AG04449 (cell line): ENCODE data around the gene ALDH1A2.

Source experiments
- CTCF ChIA-PET: fragments of 350-600 bp; formaldehyde crosslinking; extraction: SDS; loops from one replicate; lab custom pipeline; 2021; ENCODE audit warnings: antibody characterized with exemption; lab: Yijun Ruan, JAX
- POLR2A ChIA-PET: fragments of 400-600, 350-600 bp; formaldehyde crosslinking; extraction: SDS; loops from one replicate; lab custom pipeline; 2020; ENCODE audit warnings: antibody characterized with exemption, inconsistent platforms; lab: Yijun Ruan, JAX
- DNase-seq: peaks from one replicate; pipeline ENCODE4 v3.0.0-alpha.2; 2010; ENCODE audit warnings: low read depth, low spot score
- H3K4me3 ChIP-seq: 2 replicates; pipeline ENCODE4 v1.5.1; 2011; ENCODE audit warnings: low read depth, mild to moderate bottlenecking, control low read depth, low read length
- TF ChIP-seq, protein P1 (sequence below): IDR thresholded peaks from one replicate; pipeline ENCODE4 v1.5.1; 2011; ENCODE audit warnings: mild to moderate bottlenecking, moderate library complexity, low read length, control low read depth, inconsistent platforms; ENCODE audit not compliant: insufficient read depth; ENCODE audit errors: missing control alignments

ALDH1A2 gene

DNA sequence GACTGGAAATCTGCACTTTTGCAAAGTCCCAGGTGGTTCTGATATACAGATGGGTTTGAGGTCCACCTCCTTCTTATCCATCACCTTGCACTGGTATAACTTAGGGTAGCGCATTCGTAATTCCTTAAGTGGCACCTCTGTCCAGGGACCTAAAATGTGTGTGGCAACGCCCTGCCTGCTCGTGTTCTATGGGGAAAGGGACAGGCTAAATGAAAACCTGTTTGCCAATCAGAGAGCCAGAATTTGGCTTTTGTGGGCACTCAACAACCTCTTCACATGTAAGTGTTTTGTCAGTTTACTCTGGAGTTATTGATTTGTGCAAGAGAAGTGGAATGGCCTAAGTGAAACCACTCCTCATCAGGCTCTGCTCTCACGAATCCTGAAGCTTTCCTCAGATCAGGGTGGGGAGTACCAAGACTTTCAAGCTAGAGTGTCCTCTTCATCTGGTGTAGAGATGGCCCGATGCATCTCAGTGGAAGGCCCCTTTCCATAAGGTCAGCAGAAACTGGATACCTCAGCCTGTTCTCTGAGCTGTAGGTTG, 138.3 kb downstream of the ALDH1A2 start:
- CTCF ChIA-PET: no interaction called here
- TF ChIP-seq, protein P1, sequence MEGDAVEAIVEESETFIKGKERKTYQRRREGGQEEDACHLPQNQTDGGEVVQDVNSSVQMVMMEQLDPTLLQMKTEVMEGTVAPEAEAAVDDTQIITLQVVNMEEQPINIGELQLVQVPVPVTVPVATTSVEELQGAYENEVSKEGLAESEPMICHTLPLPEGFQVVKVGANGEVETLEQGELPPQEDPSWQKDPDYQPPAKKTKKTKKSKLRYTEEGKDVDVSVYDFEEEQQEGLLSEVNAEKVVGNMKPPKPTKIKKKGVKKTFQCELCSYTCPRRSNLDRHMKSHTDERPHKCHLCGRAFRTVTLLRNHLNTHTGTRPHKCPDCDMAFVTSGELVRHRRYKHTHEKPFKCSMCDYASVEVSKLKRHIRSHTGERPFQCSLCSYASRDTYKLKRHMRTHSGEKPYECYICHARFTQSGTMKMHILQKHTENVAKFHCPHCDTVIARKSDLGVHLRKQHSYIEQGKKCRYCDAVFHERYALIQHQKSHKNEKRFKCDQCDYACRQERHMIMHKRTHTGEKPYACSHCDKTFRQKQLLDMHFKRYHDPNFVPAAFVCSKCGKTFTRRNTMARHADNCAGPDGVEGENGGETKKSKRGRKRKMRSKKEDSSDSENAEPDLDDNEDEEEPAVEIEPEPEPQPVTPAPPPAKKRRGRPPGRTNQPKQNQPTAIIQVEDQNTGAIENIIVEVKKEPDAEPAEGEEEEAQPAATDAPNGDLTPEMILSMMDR: no peak
- DNase-seq: no peak
- H3K4me3 ChIP-seq: no peak overlapping the region
- POLR2A ChIA-PET: no interaction called here

DNA sequence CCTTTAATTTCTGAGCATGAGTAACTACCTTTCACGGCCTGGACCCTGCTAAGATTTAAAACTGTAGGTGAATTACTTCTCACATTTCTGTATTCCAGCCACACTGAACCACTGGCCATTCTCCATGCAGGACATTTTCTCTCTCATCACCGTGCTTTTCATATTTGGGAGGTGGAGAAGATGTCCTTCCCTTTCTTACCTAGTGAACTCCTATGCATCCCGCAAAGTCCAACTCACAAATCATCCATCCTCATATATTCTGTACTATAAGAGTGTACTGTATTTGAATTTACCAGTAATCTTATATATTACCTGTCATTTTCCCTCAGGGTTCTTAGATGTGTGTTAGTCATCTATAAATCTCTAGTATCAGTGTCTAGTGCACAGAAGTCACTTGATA, 139.9 kb downstream of the ALDH1A2 start:
- POLR2A ChIA-PET: no interaction called here
- CTCF ChIA-PET: no interaction called here
- H3K4me3 ChIP-seq: no peak overlapping the region
- TF ChIP-seq, protein P1: no peak
- no peak for DNase-seq

DNA sequence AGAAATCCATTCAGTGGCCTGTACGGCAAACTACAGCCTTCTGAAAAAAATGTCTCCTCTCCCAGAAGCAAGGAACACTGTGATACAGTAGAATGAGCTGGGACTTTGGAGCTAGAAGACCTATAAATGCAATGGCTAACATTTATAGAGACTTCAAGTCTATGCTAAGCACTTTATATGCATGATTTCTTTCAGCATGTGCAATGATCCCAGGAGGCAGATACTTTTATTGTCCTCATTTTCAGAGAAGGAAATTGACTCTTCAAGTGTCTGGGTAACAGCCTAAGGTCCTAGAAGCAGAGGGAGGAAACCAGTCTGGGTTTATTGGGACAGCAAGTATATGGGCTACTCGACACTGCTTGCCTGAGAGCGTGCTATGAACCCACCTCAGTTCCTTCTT, 140.9 kb downstream of the ALDH1A2 start:
- ChIA-PET CTCF (no interaction called here), POLR2A (no interaction called here)
- DNase-seq: no peak
- TF ChIP-seq, protein P1: no peak
- H3K4me3 ChIP-seq: no peak overlapping the region

DNA sequence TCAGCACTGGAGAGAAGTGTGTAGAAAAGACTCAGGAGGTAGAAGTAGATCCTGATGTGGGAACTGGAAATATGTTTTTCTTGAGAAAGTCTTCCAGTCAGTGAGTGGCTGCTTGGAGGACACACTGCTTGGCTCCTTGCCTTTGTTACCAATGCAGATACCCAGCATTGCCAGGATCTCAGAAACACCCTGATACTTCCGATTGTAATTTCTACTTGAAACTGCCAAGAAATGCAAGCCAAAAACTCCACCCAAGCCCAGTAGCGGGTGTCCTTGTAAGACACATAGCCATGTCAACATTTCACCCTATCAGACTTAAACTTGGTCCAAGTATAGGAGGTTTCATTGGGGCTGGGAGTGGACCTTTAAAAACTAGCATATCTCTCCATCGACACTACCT, 141.8 kb downstream of the ALDH1A2 start:
- no peak for DNase-seq
- TF ChIP-seq, protein P1: no peak
- no peak overlapping the region for H3K4me3 ChIP-seq
- POLR2A ChIA-PET: no interaction called here
- CTCF ChIA-PET: no interaction called here

DNA sequence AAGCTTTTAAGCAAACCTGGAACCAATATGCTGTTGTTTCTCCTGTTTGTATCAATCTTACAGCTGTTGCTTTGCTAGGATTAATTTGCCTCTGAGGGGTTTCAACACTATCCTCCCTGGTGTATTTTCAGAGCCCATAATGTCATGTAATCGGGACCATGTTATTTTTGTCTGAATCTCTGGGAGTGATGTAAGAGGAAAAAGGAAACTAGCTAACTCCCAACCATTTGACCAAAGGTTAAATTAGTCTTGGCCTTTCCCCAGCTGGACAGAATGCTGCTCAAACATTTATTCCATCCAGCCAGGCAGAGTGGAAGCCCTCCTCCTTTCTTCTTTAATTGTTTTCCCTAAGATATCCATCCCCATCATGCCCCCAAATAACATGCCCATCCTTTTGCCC, 142.2 kb downstream of the ALDH1A2 start:
- ChIA-PET CTCF (no interaction called here), POLR2A (no interaction called here)
- TF ChIP-seq, protein P1: no peak
- H3K4me3 ChIP-seq: no peak overlapping the region
- DNase-seq: no peak

DNA sequence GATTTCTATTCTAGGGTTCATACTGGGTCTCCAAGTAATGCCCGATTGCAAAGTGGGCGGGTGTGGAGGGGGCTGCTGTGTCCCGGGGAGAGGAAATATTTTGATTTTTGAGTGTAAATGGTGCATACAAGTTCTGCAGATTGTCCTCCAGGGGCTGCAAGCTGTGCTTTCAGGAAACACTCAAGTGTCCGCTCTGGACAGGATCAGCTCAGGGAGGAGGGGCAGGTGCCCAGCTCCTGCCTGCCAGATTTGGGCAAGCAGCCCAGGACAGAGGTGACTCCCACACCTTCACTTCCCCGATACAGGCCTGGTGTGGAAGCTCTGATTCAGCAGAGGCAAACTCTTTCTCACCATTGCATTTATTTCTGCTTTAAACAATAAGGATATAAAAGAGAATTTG, 142.7 kb downstream of the ALDH1A2 start:
- DNase-seq: no peak
- H3K4me3 ChIP-seq: no peak overlapping the region
- ChIA-PET POLR2A (no interaction called here), CTCF (no interaction called here)
- TF ChIP-seq, protein P1: no peak
